ENCODE measurements around the gene CCRL2. TPM values are rescaled to one million over a fixed set of nuclear protein-coding genes. Genes with fewer than 3 reads are reported as not detected.

The CCRL2 gene
- total and polyA plus RNA-seq, 9 of the 15 experiments (the other 6 are each of a cell fraction or from before 2014, with no cell fraction given) = 3.4 to 5.7 (median 4.0) TPM

DNA sequence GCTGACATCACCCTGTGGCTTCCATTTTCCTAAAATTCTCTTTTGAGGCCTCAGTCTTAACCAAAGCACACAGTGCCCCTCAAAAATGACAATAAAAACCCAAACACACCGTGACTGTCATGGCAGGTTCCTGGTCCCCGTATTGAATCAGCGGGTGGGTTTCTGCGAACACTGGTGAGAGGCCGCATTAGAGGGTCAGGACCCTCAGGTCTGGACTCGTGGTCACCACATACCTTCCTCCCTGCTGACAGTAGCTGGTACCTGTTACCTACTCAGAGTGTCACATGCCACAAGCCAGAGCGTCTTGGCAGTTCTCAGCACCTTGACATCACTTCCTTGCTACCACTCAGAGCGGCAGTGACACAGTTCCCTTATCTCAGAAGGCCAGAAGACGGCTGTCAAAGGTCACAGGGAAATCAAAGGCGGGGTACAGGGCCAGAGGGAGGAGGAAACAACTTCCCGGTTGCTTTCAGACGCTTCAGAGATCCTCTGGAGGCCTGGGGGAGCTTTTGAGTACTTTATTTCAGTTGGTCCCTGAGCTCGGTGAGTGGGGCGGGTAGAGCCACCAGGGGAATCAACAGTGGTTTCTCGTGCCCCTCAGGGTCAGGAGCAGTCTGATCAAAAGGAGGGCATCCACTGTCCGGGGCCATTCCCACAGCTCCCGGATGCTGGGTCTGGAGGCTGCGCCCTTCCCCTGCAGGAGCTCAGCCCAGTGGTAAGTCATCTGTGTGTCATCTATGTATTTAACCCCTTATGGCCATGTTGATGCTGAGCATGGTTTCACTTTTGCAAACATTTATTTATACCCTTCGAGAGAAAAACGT, at the start of gene CCRL2, which contains the start of gene CCR5AS (continued):
- no peak for TF ChIP-seq RBM15 (IDR thresholded peaks at IDR 0.05; ENCODE audit: insufficient read depth, low read length)
- no peak for TF ChIP-seq BMI1 (IDR thresholded peaks at IDR 0.05; ENCODE audit: low read length)
- peak; percentile 97 for TF ChIP-seq CBFA2T3 (IDR thresholded peaks at IDR 0.05)
- TF ChIP-seq NCOR1 (IDR thresholded peaks at IDR 0.05) = peak; percentile 95
- no peak; the same call in none of the 2 replicates for TF ChIP-seq PYGO2 (tag; IDR thresholded peaks at IDR 0.05)
- TF ChIP-seq ZNF175 (CRISPR knock-in tag; IDR thresholded peaks at IDR 0.05; ENCODE audit: low read depth) = peak; percentile 97
- no peak for TF ChIP-seq SIX5 (IDR thresholded peaks at IDR 0.05; ENCODE audit: borderline replicate concordance in 1 of 2, insufficient read depth in 1 of 2, low read depth in 1 of 2, low read length in 2 of 2)
- no peak for TF ChIP-seq NR3C1 (CRISPR knock-in tag; IDR thresholded peaks at IDR 0.05)
- TF ChIP-seq VEZF1 (CRISPR knock-in tag; IDR thresholded peaks at IDR 0.05) = peak; percentile 89
- TF ChIP-seq, protein P1, sequence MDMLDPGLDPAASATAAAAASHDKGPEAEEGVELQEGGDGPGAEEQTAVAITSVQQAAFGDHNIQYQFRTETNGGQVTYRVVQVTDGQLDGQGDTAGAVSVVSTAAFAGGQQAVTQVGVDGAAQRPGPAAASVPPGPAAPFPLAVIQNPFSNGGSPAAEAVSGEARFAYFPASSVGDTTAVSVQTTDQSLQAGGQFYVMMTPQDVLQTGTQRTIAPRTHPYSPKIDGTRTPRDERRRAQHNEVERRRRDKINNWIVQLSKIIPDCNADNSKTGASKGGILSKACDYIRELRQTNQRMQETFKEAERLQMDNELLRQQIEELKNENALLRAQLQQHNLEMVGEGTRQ (CRISPR knock-in tag; IDR thresholded peaks at IDR 0.05) = peak; percentile 58; the same call in 1 of the 2 replicates
- TF ChIP-seq SAFB2 (IDR thresholded peaks at IDR 0.05; ENCODE audit: borderline replicate concordance, low read depth, low read length, severe bottlenecking) = no peak
- TF ChIP-seq NUFIP1 (IDR thresholded peaks at IDR 0.05; ENCODE audit: partially characterized antibody) = peak; percentile 77
- TF ChIP-seq ZBTB17 (CRISPR knock-in tag; IDR thresholded peaks at IDR 0.05) = peak; percentile 65; the same call in 1 of the 2 replicates
- no peak for TF ChIP-seq BRD9 (IDR thresholded peaks at IDR 0.05; ENCODE audit: low read depth, partially characterized antibody)
- TF ChIP-seq U2AF1 (optimal IDR thresholded peaks at IDR 0.05; ENCODE audit: low read depth, low read length) = no peak
- peak; percentile 92 for TF ChIP-seq RNF2 (IDR thresholded peaks at IDR 0.05)
- TF ChIP-seq MCM3 (IDR thresholded peaks at IDR 0.05) = no peak
- no peak for TF ChIP-seq ZNF184 (CRISPR knock-in tag; IDR thresholded peaks at IDR 0.05)
- no peak; the same call in 1 of the 2 replicates for TF ChIP-seq CBX5 (IDR thresholded peaks at IDR 0.05; ENCODE audit: borderline replicate concordance, low read depth)
- peak; percentile 86 for TF ChIP-seq TOE1 (IDR thresholded peaks at IDR 0.05; ENCODE audit: borderline replicate concordance)
- TF ChIP-seq TOE1 (CRISPR knock-in tag; IDR thresholded peaks at IDR 0.05; ENCODE audit: borderline replicate concordance, low read depth) = no peak
- peak; percentile 8; the same call in 1 of the 2 replicates for TF ChIP-seq NFATC3 (IDR thresholded peaks at IDR 0.05)
- TF ChIP-seq MTA3 (IDR thresholded peaks at IDR 0.05; ENCODE audit: borderline replicate concordance) = peak; percentile 96
- no peak for TF ChIP-seq DIDO1 (tag; IDR thresholded peaks at IDR 0.05; ENCODE audit: low read depth)
- TF ChIP-seq ZNF239 (CRISPR knock-in tag; IDR thresholded peaks at IDR 0.05) = no peak; the same call in none of the 2 replicates
- TF ChIP-seq, protein P2, sequence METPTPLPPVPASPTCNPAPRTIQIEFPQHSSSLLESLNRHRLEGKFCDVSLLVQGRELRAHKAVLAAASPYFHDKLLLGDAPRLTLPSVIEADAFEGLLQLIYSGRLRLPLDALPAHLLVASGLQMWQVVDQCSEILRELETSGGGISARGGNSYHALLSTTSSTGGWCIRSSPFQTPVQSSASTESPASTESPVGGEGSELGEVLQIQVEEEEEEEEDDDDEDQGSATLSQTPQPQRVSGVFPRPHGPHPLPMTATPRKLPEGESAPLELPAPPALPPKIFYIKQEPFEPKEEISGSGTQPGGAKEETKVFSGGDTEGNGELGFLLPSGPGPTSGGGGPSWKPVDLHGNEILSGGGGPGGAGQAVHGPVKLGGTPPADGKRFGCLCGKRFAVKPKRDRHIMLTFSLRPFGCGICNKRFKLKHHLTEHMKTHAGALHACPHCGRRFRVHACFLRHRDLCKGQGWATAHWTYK (CRISPR knock-in tag; IDR thresholded peaks at IDR 0.05) = peak; percentile 82
- TF ChIP-seq ZFP30 (CRISPR knock-in tag; IDR thresholded peaks at IDR 0.05; ENCODE audit: borderline replicate concordance) = no peak
